ENCODE data around the gene ABCA7. TPM values are rescaled to one million over a fixed set of nuclear protein-coding genes. Genes with fewer than 3 reads are reported as not detected.

ABCA7 gene
- total RNA-seq, 1 donor from 2014 or later: 51.0 TPM

GRCh38 chr19:1016647-1017114 lies 23.2 kb upstream of the ABCA7 start:
- H3K9me3 ChIP-seq: no peaks in the 10 kb centered on the region
- DNase-seq (no peak), ATAC-seq (no peak)
- no peaks in the 10 kb centered on the region for H3K27me3 ChIP-seq
- no peak overlapping the region for H3K4me3 ChIP-seq
- intact Hi-C loops (cut with DNase I): no loop called here
- peaks cover 42% of the 10 kb centered on the region for H3K4me1 ChIP-seq
- H3K36me3 ChIP-seq: peaks cover 27% of the 10 kb centered on the region
- peak overlapping the region; percentile 55 for H3K27ac ChIP-seq
- no peak for TF ChIP-seq CTCF (IDR thresholded peaks at IDR 0.05)

GRCh38 chr19:1017115-1017905 lies 22.6 kb upstream of the ABCA7 start:
- H3K27ac ChIP-seq: peak overlapping the region; percentile 55
- peaks cover 21% of the 10 kb centered on the region for H3K36me3 ChIP-seq
- TF ChIP-seq CTCF (IDR thresholded peaks at IDR 0.05): no peak
- H3K9me3 ChIP-seq: no peaks in the 10 kb centered on the region
- no peak for ATAC-seq
- H3K27me3 ChIP-seq: no peaks in the 10 kb centered on the region
- intact Hi-C loops (cut with DNase I): no loop called here
- H3K4me1 ChIP-seq: peaks cover 48% of the 10 kb centered on the region
- no peak for DNase-seq
- H3K4me3 ChIP-seq: no peak overlapping the region

- H3K27ac ChIP-seq: peak overlapping the region; percentile 55
- TF ChIP-seq CTCF (IDR thresholded peaks at IDR 0.05): no peak
- ATAC-seq (no peak), DNase-seq (no peak)
- no peaks in the 10 kb centered on the region for H3K27me3 ChIP-seq
- H3K4me3 ChIP-seq: no peak overlapping the region
- no peaks in the 10 kb centered on the region for H3K9me3 ChIP-seq
- peaks cover 15% of the 10 kb centered on the region for H3K36me3 ChIP-seq
- H3K4me1 ChIP-seq: peaks cover 52% of the 10 kb centered on the region
- intact Hi-C loops (cut with DNase I): no loop called here
Measured at GRCh38 chr19:1017906-1018305, 22.0 kb upstream of the ABCA7 start.

- intact Hi-C loops (cut with DNase I): no loop called here
- Histone ChIP-seq H3K27me3 (no peaks in the 10 kb centered on the region), H3K27ac (no peak overlapping the region), H3K4me3 (no peak overlapping the region), H3K9me3 (no peaks in the 10 kb centered on the region), H3K36me3 (peaks cover 10% of the 10 kb centered on the region), H3K4me1 (peaks cover 56% of the 10 kb centered on the region)
- DNase-seq: no peak
- no peak for ATAC-seq
- no peak for TF ChIP-seq CTCF (IDR thresholded peaks at IDR 0.05)
Measured at GRCh38 chr19:1018393-1018792, 21.5 kb upstream of the ABCA7 start.

- H3K27me3 ChIP-seq: no peaks in the 10 kb centered on the region
- no peak for TF ChIP-seq CTCF (IDR thresholded peaks at IDR 0.05)
- H3K4me1 ChIP-seq: peaks cover 56% of the 10 kb centered on the region
- ATAC-seq (no peak), DNase-seq (no peak)
- no peak overlapping the region for H3K27ac ChIP-seq
- peaks cover 3% of the 10 kb centered on the region for H3K36me3 ChIP-seq
- H3K9me3 ChIP-seq: no peaks in the 10 kb centered on the region
- intact Hi-C loops (cut with DNase I): no loop called here
- H3K4me3 ChIP-seq: peak overlapping the region; percentile 79
Measured at GRCh38 chr19:1018932-1019615, 20.8 kb upstream of the ABCA7 start.
